Muscle of arm (tissue), 14 donors: ENCODE results near the gene PAFAH1B2. TPM values are rescaled to one million over a fixed set of nuclear protein-coding genes. Genes with fewer than 3 reads are reported as not detected.
"Not testable (repeated sequence)": the region's sequence is repeated elsewhere in the genome, so short reads cannot be mapped to it uniquely, and the experiment has no call there.

Experiments
- DNase-seq: peaks from one replicate; pipeline ENCODE4 v3.0.0-alpha.2; 2013
- long read RNA-seq, 11 donors: transcript quantifications; one replicate each; lab custom pipeline, GENCODE V29; 2026
- polyA plus RNA-seq, 12 donors: library from polyadenylated mRNA; unstranded; fragments of 120-200 nt; gene quantifications; one replicate each; pipeline ENCODE4 v1.2.1, GENCODE V29; 2013; ENCODE audit not compliant: insufficient read length in 12 of 12

Gene PAFAH1B2
- polyA plus RNA-seq = 100 to 1,000 TPM in 1 of 12 donors, 10 to 100 TPM in 11; 45.3 to 201 (median 54.4) TPM
- long read RNA-seq, donor 1, full-length matches to known transcripts = 10 of 10 reads
- long read RNA-seq, donor 1, partial matches to known transcripts = 0 of 10 reads
- long read RNA-seq, donor 1, other reads (novel, unspliced or antisense) = 0 of 10 reads
- long read RNA-seq, donor 2, full-length matches to known transcripts = 16 of 28 reads
- long read RNA-seq, donor 2, partial matches to known transcripts = 12 of 28 reads
- long read RNA-seq, donor 2, other reads (novel, unspliced or antisense) = 0 of 28 reads
- long read RNA-seq, donor 3, full-length matches to known transcripts = 6 of 6 reads
- long read RNA-seq, donor 3, partial matches to known transcripts = 0 of 6 reads
- long read RNA-seq, donor 3, other reads (novel, unspliced or antisense) = 0 of 6 reads
- long read RNA-seq, donor 4, full-length matches to known transcripts = 10 of 10 reads
- long read RNA-seq, donor 4, partial matches to known transcripts = 0 of 10 reads
- long read RNA-seq, donor 4, other reads (novel, unspliced or antisense) = 0 of 10 reads
- long read RNA-seq, donor 5 = 0 reads
- long read RNA-seq, donor 6, full-length matches to known transcripts = 10 of 10 reads
- long read RNA-seq, donor 6, partial matches to known transcripts = 0 of 10 reads
- long read RNA-seq, donor 6, other reads (novel, unspliced or antisense) = 0 of 10 reads
- long read RNA-seq, donor 7, full-length matches to known transcripts = 7 of 7 reads
- long read RNA-seq, donor 7, partial matches to known transcripts = 0 of 7 reads
- long read RNA-seq, donor 7, other reads (novel, unspliced or antisense) = 0 of 7 reads
- long read RNA-seq, donor 8, full-length matches to known transcripts = 20 of 20 reads
- long read RNA-seq, donor 8, partial matches to known transcripts = 0 of 20 reads
- long read RNA-seq, donor 8, other reads (novel, unspliced or antisense) = 0 of 20 reads
- long read RNA-seq, donor 9, full-length matches to known transcripts = 10 of 25 reads
- long read RNA-seq, donor 9, partial matches to known transcripts = 15 of 25 reads
- long read RNA-seq, donor 9, other reads (novel, unspliced or antisense) = 0 of 25 reads
- long read RNA-seq, donor 10, full-length matches to known transcripts = 14 of 14 reads
- long read RNA-seq, donor 10, partial matches to known transcripts = 0 of 14 reads
- long read RNA-seq, donor 10, other reads (novel, unspliced or antisense) = 0 of 14 reads
- long read RNA-seq, donor 11, full-length matches to known transcripts = 16 of 16 reads
- long read RNA-seq, donor 11, partial matches to known transcripts = 0 of 16 reads
- long read RNA-seq, donor 11, other reads (novel, unspliced or antisense) = 0 of 16 reads

- DNase-seq = peak; percentile 94
Observed at GRCh38 chr11:117143871-117144476, at the start of gene PAFAH1B2. Gene PAFAH1B2, plus strand, starts transcription at chr11:117144287. Its CDS starts 8,161 bp downstream, at chr11:117152448.

DNA sequence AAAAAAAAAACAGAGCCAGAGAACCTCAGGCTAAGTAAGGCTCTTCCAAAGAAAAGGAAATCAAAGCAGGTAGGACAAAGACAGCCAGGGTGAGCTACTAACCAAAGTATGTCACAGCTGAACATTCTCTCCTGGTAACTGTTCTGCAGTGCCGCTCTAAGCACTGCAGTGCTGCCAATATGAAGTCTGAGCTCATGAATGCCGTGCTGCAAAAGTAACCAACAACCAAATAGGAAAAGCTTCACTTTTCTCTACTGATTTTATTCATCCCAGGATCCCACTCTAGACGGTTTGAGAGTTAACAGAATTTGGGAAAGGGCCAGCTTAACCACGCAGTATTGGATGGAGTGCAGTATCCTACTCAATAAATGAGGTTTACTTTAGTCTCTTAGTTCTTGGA is 49.3 kb upstream of the PAFAH1B2 start:
- DNase-seq = peak; percentile 43

DNA sequence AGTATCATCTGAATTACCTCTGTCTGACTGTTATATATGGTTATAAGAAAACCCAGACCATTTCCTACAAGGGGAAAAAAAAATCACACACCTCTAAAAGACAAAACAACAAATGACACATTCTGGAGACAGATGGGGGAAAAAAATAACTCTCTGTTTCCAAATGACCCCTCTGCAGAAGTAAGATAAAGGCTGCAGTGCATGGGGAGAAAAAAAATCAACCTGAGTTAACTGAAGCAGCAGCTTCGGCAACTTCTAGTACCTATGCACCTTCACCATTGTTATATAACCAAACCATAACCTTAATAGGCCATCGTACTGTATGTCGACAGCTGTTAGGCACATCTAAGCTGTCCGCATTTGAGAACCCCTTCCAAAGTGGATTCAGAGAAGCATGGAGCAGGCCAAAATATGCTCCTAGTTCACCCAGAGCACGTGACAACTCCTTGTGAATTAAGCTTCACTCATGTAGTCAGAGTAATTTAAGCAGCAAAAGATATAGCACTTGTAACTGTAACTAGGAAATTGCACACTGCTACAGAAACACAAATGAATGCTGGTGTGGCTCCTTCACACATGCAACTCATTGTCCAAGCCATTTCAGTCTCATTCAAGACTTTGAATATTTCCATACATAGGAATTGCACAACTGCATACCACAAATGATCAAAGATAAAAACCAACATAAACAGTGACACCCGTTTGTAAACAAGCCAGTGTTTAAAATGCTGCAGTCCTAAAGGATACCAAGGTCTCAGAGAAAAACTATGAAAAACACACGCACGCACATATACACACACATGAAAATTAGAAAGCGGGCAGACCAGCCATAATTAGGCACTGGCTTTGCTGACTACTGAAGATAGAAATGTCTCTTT is 48.6 kb upstream of the PAFAH1B2 start:
- peak; percentile 22 for DNase-seq

- peak; percentile 17 for DNase-seq
Observed at GRCh38 chr11:117096201-117096991, 47.7 kb upstream of the PAFAH1B2 start.

DNA sequence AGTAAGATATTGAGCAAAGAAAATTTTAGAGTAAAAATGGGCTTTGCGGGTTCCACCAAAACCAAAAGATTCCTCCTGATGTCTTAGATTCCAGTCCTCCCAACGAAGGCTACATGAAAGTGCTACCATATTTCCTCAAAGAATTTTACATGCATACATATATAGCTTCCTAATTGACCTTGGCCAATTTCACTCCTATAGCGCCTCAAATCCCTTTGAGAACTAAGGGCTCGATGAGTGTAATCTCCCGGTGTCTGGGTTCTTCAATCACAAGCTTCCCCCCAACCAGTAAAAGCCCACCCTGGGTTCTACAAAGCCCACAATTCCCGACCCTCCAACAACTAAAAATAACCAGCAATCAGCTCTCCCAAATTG is 47.1 kb upstream of the PAFAH1B2 start:
- DNase-seq = no peak

DNA sequence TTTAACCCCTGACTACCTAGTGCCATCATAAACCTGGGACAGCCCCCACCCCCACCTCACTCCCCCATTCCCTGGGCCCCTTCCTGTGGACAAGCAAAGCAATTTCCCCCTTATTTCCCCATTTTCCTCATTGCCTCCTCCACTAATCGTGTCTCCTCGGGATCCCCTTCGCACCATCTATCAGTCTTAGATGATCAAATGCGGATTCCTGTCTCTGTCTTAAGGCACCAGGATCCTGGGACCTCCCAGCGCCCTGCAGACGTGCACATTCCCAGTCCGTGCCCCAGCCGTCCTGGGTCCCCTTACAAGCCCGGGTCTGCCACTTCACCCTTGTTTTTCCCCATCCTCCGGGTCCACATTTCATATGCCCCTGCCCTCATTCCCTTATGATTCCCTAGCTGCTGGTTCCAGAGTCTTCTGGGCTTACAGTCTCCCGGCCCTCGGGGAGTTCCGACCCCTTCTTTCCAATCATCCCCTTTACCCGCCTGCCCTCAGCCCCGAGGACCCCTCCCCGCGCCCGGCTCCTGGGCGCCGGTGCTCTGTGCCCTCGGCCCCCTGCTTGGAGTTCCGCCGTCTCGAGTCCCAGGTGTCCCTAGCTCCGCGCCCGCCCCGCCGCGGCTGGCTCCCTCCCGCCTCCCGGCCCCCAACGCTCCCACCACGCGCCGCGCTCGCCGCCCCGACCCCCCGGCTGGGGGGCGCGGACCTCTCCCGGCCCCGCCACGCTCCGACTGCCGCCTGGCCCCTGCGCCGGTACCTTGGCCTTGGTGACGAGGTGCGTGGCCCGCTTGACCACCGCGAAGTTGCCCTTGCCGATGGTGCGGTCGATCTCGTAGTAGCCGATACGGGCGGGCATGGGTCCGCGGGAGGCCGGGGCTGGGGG is 46.5 kb upstream of the PAFAH1B2 start:
- DNase-seq = peak; percentile 41

- DNase-seq = peak; percentile 93
Observed at GRCh38 chr11:117098269-117099232, 45.5 kb upstream of the PAFAH1B2 start, which contains the start of gene SIK3. Gene SIK3, minus strand, starts transcription at chr11:117098428. Its CDS starts 13 bp downstream, at chr11:117098415.

GRCh38 chr11:117099696-117100095 is 44.4 kb upstream of the PAFAH1B2 start:
- DNase-seq = no peak

DNA sequence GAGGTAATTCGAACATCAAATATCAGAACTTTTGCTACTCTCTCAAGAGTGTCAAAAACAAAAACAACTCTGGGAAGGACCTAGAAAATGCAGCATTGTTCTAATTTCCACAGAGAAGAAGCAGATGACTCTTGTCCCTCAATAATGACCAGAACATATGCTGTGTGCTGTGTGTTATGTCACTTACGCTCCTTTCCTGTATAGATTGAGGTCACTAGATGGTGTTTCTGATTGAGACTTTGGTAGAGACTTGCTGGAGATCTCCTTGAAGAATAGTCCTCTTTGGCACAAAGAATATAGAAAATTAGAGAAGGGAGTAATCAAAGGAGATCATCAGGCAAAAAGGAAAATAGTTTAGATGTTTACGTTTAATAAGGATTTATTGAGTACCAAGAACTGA is 43.5 kb upstream of the PAFAH1B2 start:
- DNase-seq = no peak

DNA sequence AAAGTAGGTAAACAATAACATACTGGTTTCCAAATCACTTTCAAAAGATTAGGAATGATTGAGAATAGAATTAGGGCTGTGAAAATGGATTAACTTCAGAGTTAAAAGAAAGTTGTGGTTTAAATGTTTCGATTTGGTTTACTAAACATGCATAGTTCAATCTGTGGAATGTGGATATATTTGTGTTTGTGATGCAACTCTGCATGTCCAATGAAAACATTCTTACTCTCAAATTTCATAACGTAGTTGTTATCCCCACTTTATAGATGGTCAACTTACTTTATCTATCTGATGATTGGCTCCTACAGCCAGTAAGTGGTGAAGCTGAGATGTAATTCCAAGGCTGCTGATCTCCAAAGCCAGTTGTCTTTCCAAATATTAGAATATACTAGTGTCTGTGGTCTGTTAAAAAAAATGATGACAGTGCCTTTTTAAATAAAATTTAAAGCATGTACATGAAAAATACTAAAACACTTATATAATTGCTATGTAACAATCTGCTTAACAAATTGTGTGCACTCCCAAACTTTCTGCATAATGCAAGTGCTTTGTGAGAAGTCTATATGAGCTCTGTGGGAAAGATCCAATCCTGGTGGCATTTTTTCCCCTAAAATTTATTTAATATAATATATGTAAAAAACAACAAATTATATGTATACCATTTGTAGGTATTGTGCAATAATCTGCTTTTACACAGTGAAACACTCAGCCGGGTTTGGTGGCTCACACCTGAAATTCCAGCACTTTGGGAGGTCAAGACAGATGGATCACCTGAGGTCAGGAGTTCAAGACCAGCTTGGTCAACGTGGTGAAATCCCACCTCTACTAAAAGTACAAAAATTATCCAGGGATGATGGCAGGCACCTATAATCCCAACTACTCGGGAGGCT is 36.1 kb upstream of the PAFAH1B2 start:
- DNase-seq = no peak

GRCh38 chr11:117110294-117110950 is 33.7 kb upstream of the PAFAH1B2 start:
- no peak for DNase-seq

- DNase-seq = not testable (repeated sequence)
Observed at GRCh38 chr11:117112497-117112896, 31.6 kb upstream of the PAFAH1B2 start.

DNA sequence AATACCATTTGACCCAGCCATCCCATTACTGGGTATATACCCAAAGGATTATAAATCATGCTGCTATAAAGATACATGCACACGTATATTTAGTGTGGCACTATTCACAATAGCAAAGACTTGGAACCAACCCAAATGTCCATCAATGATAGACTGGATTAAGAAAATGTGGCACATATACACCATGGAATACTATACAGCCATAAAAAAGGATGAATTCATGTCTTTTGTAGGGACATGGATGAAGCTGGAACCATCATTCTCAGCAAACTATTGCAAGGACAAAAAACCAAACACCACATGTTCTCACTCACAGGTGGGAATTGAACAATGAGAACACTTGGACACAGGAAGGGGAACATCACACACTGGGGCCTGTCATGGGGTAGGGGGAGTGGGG is 31.1 kb upstream of the PAFAH1B2 start:
- not testable (repeated sequence) for DNase-seq

GRCh38 chr11:117117681-117118080 is 26.4 kb upstream of the PAFAH1B2 start:
- no peak for DNase-seq

- no peak for DNase-seq
Observed at GRCh38 chr11:117121176-117121575, 22.9 kb upstream of the PAFAH1B2 start.
